MCF 10A (cell line): ENCODE measurements around the gene GPR151. TPM values are rescaled to one million over a fixed set of nuclear protein-coding genes. Genes with fewer than 3 reads are reported as not detected.

Experiments
- BruUV-seq: library from RNA; stranded (reverse); fragments of 400-500 nt; replicated peaks from 2 replicates; lab custom pipeline; 2021; lab: Mats Ljungman, UMichigan
- CTCF ChIA-PET: fragments of 300-600 bp; sonication (Branson Sonifier 250); formaldehyde crosslinking; extraction: SDS; loops from one replicate; lab custom pipeline; 2021; ENCODE audit warnings: antibody characterized with exemption, inconsistent platforms; lab: Yijun Ruan, JAX
- POLR2A ChIA-PET: fragments of 300-600, 350-650 bp; sonication (Branson Sonifier 250); formaldehyde crosslinking; extraction: SDS; loops from one replicate; lab custom pipeline; 2020; ENCODE audit warnings: antibody characterized with exemption, inconsistent platforms; lab: Yijun Ruan, JAX
- DNase-seq: peaks from one replicate; pipeline ENCODE4 v3.0.0-alpha.2; 2018; ENCODE audit not compliant: unreplicated experiment
- H3K27ac Mint-ChIP-seq: one replicate; pipeline ENCODE4 v1.8.0; 2022; ENCODE audit warnings: mild to moderate bottlenecking, low read depth, mixed read lengths; ENCODE audit not compliant: unreplicated experiment
- H3K27me3 Mint-ChIP-seq: one replicate; pipeline ENCODE4 v1.8.0; 2022; ENCODE audit warnings: mixed read lengths; ENCODE audit not compliant: insufficient read depth, unreplicated experiment
- H3K36me3 Mint-ChIP-seq: one replicate; pipeline ENCODE4 v1.8.0; 2022; ENCODE audit warnings: mild to moderate bottlenecking, moderate library complexity, mixed read lengths; ENCODE audit not compliant: insufficient read depth, unreplicated experiment
- H3K4me1 Mint-ChIP-seq: one replicate; pipeline ENCODE4 v1.8.0; 2022; ENCODE audit warnings: mixed read lengths; ENCODE audit not compliant: insufficient read depth, unreplicated experiment
- H3K4me3 Mint-ChIP-seq: one replicate; pipeline ENCODE4 v1.8.0; 2022; ENCODE audit warnings: mild to moderate bottlenecking, moderate library complexity, mixed read lengths; ENCODE audit not compliant: unreplicated experiment
- H3K9me3 Mint-ChIP-seq: one replicate; pipeline ENCODE4 v1.8.0; 2022; ENCODE audit warnings: mixed read lengths; ENCODE audit not compliant: unreplicated experiment
- CTCF ChIP-seq: fragments of 200-600 bp; IDR thresholded peaks from one replicate; pipeline ENCODE4 v1.8.0; 2022; ENCODE audit warnings: antibody characterized with exemption, mild to moderate bottlenecking; ENCODE audit not compliant: unreplicated experiment
- intact Hi-C: fragments of 100-400 bp; cut with micrococcal nuclease; formaldehyde crosslinking; loops from 2 replicates; pipeline ENCODE4 v1.14.1; 2022
- total RNA-seq: library from RNA; stranded (reverse); gene quantifications from 2 replicates; pipeline ENCODE4 v1.2.3, GENCODE V29; 2022

Gene GPR151
- total RNA-seq, 1 experiment from 2014 or later: not detected

GRCh38 chr5:146523698-146524097 lies 7.7 kb upstream of the GPR151 start:
- ChIA-PET POLR2A (interaction anchor here (1.4 kb wide), 1 partner anchor 14 kb away, joined by 4 read pairs; no protein-coding TSS in a partner anchor), CTCF (interaction anchor here (0.7 to 2.9 kb wide), 7 partner anchors 9 to 701 kb away, joined by 3 to 36 read pairs (median 5); no protein-coding TSS in a partner anchor)
- intact Hi-C loops: no loop called here
- no peaks in the 10 kb centered on the region for H3K36me3 Mint-ChIP-seq
- peaks cover 14% of the 10 kb centered on the region for H3K4me1 Mint-ChIP-seq
- no peaks in the 10 kb centered on the region for H3K27me3 Mint-ChIP-seq
- no TSS peak for BruUV-seq
- H3K27ac Mint-ChIP-seq: no peak overlapping the region
- DNase-seq: no peak
- no peak overlapping the region for H3K4me3 Mint-ChIP-seq
- H3K9me3 Mint-ChIP-seq: no peaks in the 10 kb centered on the region
- no peak for TF ChIP-seq CTCF

GRCh38 chr5:146521403-146522106 lies 5.6 kb upstream of the GPR151 start:
- DNase-seq: no peak
- Mint-ChIP-seq H3K9me3 (no peaks in the 10 kb centered on the region), H3K4me3 (no peak overlapping the region), H3K27ac (no peak overlapping the region), H3K4me1 (no peaks in the 10 kb centered on the region), H3K27me3 (no peaks in the 10 kb centered on the region), H3K36me3 (no peaks in the 10 kb centered on the region)
- intact Hi-C loops: no loop called here
- no TSS peak for BruUV-seq
- POLR2A ChIA-PET: interaction anchor here (0.6 to 1.2 kb wide), 2 partner anchors 10 to 19 kb away, joined by 3 to 4 read pairs; no protein-coding TSS in a partner anchor
- TF ChIP-seq CTCF: no peak
- CTCF ChIA-PET: interaction anchor here (0.6 to 2.9 kb wide), 14 partner anchors 9 to 848 kb away, joined by 3 to 36 read pairs (median 5); partner anchors contain the start of gene TCERG1

GRCh38 chr5:146520731-146521130 lies 4.7 kb upstream of the GPR151 start:
- no peak for DNase-seq
- TF ChIP-seq CTCF: no peak
- intact Hi-C loops: no loop called here
- Mint-ChIP-seq H3K36me3 (peaks cover 4% of the 10 kb centered on the region), H3K4me1 (no peaks in the 10 kb centered on the region), H3K4me3 (no peak overlapping the region), H3K9me3 (no peaks in the 10 kb centered on the region), H3K27me3 (no peaks in the 10 kb centered on the region), H3K27ac (no peak overlapping the region)
- BruUV-seq: no TSS peak
- POLR2A ChIA-PET: interaction anchor here (0.6 to 1.2 kb wide), 3 partner anchors 9 to 36 kb away, joined by 3 to 4 read pairs (median 3); no protein-coding TSS in a partner anchor
- CTCF ChIA-PET: interaction anchor here (0.6 to 2.9 kb wide), 15 partner anchors 9 to 849 kb away, joined by 3 to 36 read pairs (median 5); partner anchors contain the start of gene TCERG1

- no peak overlapping the region for H3K27ac Mint-ChIP-seq
- ChIA-PET POLR2A (no interaction called here), CTCF (interaction anchor here (0.7 to 2.9 kb wide), 5 partner anchors 12 to 541 kb away, joined by 3 to 36 read pairs (median 5); no protein-coding TSS in a partner anchor)
- TF ChIP-seq CTCF: no peak
- H3K4me1 Mint-ChIP-seq: no peaks in the 10 kb centered on the region
- no TSS peak for BruUV-seq
- DNase-seq: no peak
- no peaks in the 10 kb centered on the region for H3K9me3 Mint-ChIP-seq
- H3K27me3 Mint-ChIP-seq: no peaks in the 10 kb centered on the region
- peaks cover 13% of the 10 kb centered on the region for H3K36me3 Mint-ChIP-seq
- intact Hi-C loops: no loop called here
- H3K4me3 Mint-ChIP-seq: no peak overlapping the region
Observed at GRCh38 chr5:146519554-146519953, 3.6 kb upstream of the GPR151 start.
